ENCODE results near the gene IGF2BP2.
"Not testable (repeated sequence)": the region's sequence is repeated elsewhere in the genome, so short reads cannot be mapped to it uniquely, and the experiment has no call there.

Gene IGF2BP2

GRCh38 chr3:185824051-185825005 lies 514 bp downstream of the IGF2BP2 start:
- H3K4me1 Mint-ChIP-seq = peaks cover 24% of the 10 kb centered on the region
- DNase-seq = peak; percentile 34 to 42
- peak overlapping the region; percentile 82 to 93 for H3K4me3 Mint-ChIP-seq
- H3K27me3 Mint-ChIP-seq = peaks cover 91% of the 10 kb centered on the region
- H3K27ac Mint-ChIP-seq = no peak overlapping the region
- ATAC-seq = peak; percentile 44
- H3K9me3 Mint-ChIP-seq = no peaks in the 10 kb centered on the region

GRCh38 chr3:185823078-185824044 lies 1.5 kb downstream of the IGF2BP2 start:
- DNase-seq (peak; percentile 20 to 40), ATAC-seq (peak; percentile 48)
- Mint-ChIP-seq H3K27me3 (peaks cover 88% of the 10 kb centered on the region), H3K27ac (peak overlapping the region in 1 of 2 donors; percentile 89), H3K9me3 (no peaks in the 10 kb centered on the region), H3K4me1 (peaks cover 24% of the 10 kb centered on the region), H3K4me3 (peak overlapping the region; percentile 77 to 93)

- DNase-seq (no peak), ATAC-seq (no peak)
- no peaks in the 10 kb centered on the region for H3K9me3 Mint-ChIP-seq
- H3K4me3 Mint-ChIP-seq = peak overlapping the region in 1 of 2 donors; percentile 77
- H3K27me3 Mint-ChIP-seq = peaks cover 82% of the 10 kb centered on the region
- H3K4me1 Mint-ChIP-seq = peaks cover 24% of the 10 kb centered on the region
- H3K27ac Mint-ChIP-seq = no peak overlapping the region
Measured at GRCh38 chr3:185822221-185823000, 2.4 kb downstream of the IGF2BP2 start.

GRCh38 chr3:185820973-185821758 lies 3.7 kb downstream of the IGF2BP2 start:
- no peaks in the 10 kb centered on the region for H3K9me3 Mint-ChIP-seq
- no peak overlapping the region for H3K4me3 Mint-ChIP-seq
- H3K27me3 Mint-ChIP-seq = peaks cover 76% of the 10 kb centered on the region
- DNase-seq (no peak), ATAC-seq (no peak)
- peaks cover 19% of the 10 kb centered on the region for H3K4me1 Mint-ChIP-seq
- H3K27ac Mint-ChIP-seq = no peak overlapping the region

DNA sequence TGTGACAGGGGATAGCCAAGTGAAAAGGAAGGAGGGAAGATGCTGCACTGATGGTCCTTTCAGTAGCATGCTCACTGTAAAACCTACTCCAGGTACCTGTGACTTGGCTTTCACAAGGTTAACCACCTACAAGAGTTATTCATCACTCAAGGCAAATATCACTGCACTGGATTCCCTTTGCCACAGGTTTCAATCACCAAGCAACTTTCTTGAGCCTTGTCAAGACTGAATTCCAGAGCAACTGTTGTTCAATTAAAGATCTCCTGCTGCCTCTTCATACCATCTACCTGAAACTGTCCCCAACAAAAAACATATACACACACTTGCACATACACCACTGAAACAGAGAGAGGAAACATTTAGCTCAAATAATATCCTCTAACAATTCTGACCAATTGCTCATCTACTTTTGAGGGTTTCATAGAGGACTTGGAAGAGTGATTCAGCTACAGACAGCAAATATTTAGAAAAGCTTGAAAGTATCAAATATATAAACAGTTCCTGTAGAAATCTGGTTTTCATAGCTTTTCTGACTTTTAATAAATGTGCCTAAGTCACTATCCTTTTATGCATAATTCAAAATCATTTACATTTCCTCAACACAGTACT lies 6.5 kb downstream of the IGF2BP2 start:
- Mint-ChIP-seq H3K27ac (no peak overlapping the region), H3K27me3 (peaks cover 61% of the 10 kb centered on the region), H3K4me3 (no peak overlapping the region), H3K9me3 (no peaks in the 10 kb centered on the region), H3K4me1 (peaks cover 10% of the 10 kb centered on the region)
- no peak for ATAC-seq
- DNase-seq = no peak

- Mint-ChIP-seq H3K27me3 (peaks cover 37% of the 10 kb centered on the region), H3K4me3 (no peak overlapping the region), H3K4me1 (peaks cover 10% of the 10 kb centered on the region), H3K27ac (no peak overlapping the region), H3K9me3 (no peaks in the 10 kb centered on the region)
- ATAC-seq = no peak
- DNase-seq = no peak
Measured at GRCh38 chr3:185815391-185816282, 9.2 kb downstream of the IGF2BP2 start.

DNA sequence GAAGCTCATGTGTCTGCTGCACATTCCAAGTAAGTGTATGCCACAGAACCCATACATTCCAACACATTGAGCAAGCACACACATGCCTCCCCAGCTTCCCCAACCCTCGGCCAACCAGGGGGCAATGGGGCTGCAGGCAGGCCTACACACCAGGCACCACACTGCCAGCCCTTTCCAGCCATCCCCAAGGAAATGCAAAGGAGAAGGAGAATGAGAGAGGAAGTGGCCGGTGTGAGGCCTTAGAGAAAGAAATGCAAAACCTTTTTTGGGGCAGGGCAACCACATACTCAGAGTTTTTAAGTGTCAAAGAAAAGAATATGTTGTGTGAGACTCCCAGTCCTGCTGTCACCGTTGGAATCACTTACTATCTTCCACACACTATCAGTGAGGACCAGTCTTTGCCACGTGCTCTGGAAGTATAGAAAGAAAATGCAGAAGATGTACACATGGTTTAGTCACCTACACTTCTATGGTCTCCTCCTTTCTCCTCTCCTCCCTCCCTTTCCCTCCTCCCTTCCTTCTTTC lies 11.1 kb downstream of the IGF2BP2 start:
- DNase-seq = no peak
- no peak for ATAC-seq
- peaks cover 23% of the 10 kb centered on the region for H3K27me3 Mint-ChIP-seq
- H3K4me1 Mint-ChIP-seq = peaks cover 10% of the 10 kb centered on the region
- H3K9me3 Mint-ChIP-seq = no peaks in the 10 kb centered on the region
- H3K27ac Mint-ChIP-seq = no peak overlapping the region
- no peak overlapping the region for H3K4me3 Mint-ChIP-seq

- Mint-ChIP-seq H3K9me3 (no peaks in the 10 kb centered on the region), H3K27ac (no peak overlapping the region), H3K4me1 (peaks cover 10% of the 10 kb centered on the region), H3K4me3 (no peak overlapping the region), H3K27me3 (peaks cover 18% of the 10 kb centered on the region)
- DNase-seq = no peak
- ATAC-seq = no peak
Measured at GRCh38 chr3:185813205-185813604, 11.6 kb downstream of the IGF2BP2 start.

DNA sequence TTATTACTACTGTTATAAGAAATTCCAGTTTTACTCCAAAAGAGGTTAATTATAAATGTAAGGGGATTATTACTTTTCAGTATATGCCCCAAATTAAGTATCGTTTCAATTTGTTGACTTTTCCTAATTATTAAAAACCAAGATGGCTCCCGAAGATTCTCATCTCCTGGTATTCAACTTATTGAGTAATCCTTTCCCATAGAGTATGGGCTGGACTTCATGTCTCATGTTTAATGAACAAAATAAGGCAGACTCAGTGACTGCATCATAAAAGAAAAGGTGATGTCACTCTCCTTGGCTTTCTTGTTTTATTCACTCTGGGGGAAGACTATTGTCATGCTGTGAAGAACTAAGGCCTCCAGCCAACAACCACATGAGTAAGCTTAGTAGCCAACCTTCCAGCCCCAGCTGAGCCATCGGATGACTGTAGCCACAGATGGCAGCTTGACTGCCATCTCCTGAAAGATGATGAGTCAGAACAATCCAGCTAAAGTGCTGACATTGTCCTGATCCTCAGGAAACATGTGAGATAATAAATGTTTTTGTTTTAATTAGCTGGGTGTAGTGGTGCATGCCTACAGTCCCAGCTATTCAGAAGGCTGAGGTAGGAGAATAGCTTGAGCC lies 17.3 kb downstream of the IGF2BP2 start:
- no peak for DNase-seq
- H3K27ac Mint-ChIP-seq = no peak overlapping the region
- no peaks in the 10 kb centered on the region for H3K4me1 Mint-ChIP-seq
- H3K27me3 Mint-ChIP-seq = no peaks in the 10 kb centered on the region
- H3K9me3 Mint-ChIP-seq = no peaks in the 10 kb centered on the region
- no peak for ATAC-seq
- H3K4me3 Mint-ChIP-seq = no peak overlapping the region

GRCh38 chr3:185798831-185799110 lies 26.1 kb downstream of the IGF2BP2 start:
- peaks cover 11% of the 10 kb centered on the region for H3K4me1 Mint-ChIP-seq
- not testable (repeated sequence) for DNase-seq, H3K27me3 Mint-ChIP-seq, H3K9me3 Mint-ChIP-seq, H3K27ac Mint-ChIP-seq, H3K4me3 Mint-ChIP-seq, ATAC-seq

DNA sequence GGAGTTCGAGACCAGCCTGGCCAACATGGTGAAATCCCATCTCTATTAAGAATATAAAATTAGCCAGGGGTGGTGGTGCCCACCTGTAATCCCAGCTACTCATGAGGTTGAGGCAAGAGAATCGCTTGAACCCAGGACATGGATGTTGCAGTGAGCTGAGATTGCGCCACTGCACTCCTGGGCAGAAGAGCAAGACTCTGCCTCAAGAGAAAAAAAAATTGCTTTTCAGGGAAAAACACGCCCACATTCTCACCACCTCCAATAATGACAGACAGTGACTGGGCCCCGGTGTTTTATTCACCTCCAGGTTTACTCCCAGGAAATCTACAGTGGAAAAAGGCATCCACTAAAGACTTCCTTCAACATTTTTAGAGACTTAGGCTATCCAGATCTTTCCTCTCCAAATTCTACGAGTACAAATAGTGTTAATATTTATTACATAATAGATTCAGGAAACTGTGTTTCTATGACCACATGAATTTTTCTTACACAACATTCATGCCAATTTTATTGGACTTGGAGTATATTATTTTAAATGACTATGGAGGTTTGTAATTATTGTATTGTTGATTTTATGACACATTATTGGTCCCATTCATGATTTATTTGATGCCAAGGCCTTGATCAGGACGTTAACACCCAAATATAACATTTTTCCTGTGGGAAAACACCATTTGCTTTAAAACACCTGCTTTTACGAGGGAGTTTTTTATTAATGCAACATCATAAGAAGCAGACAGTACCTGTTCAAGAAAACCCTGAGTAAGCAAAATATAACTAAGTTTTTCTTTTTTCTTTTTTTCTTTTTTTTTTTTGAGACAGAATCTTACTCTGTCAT lies 26.6 kb downstream of the IGF2BP2 start:
- Mint-ChIP-seq H3K9me3 (no peaks in the 10 kb centered on the region), H3K27me3 (peaks cover 8% of the 10 kb centered on the region), H3K27ac (no peak overlapping the region), H3K4me3 (no peak overlapping the region), H3K4me1 (peaks cover 11% of the 10 kb centered on the region)
- ATAC-seq (no peak), DNase-seq (no peak)

DNA sequence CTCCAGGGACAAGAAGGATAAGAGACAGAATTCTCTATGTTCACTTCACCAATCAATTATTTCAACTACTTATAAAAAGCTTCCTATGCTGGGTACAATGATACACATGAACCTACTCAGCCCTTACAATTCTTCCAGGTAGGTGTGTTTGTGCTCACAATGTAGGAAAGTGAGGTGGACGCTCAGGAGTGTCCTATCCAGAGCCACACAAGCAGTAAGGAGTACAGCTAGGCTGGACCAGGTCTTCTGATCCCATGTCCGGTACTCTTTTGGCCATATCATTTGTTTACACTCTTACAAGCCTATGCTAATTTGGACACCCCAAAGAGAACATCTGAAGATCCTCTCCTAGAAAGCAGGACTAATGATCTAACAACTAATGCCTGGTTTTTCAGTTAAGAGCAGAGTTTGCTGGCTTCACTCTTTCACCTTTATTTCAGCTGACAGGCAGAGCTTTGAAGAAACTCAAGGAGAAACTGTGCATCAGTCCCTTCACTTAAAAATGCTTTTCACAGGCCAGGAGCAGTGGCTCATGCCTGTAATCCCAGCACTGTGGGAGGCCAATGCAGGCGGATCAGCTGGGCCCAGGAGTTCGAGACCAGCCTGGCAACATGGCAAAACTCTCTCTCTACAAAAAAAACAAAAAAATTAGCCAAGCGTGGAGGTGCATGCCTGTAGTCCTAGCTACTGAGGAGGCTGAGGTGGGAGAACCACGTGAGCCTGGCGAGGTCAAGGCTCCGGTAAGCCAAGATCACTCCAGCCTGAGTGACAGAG lies 27.5 kb downstream of the IGF2BP2 start:
- no peaks in the 10 kb centered on the region for H3K9me3 Mint-ChIP-seq
- ATAC-seq (no peak), DNase-seq (no peak)
- no peak overlapping the region for H3K27ac Mint-ChIP-seq
- peaks cover 8% of the 10 kb centered on the region for H3K27me3 Mint-ChIP-seq
- no peak overlapping the region for H3K4me3 Mint-ChIP-seq
- peaks cover 11% of the 10 kb centered on the region for H3K4me1 Mint-ChIP-seq

Measured in stimulated activated naive CD8-positive, alpha-beta T cell treated with anti-CD3 and anti-CD28 coated beads, Interleukin-15, amount 100 ng/mL, for 72 hours (primary cell).